Umbilical cord (tissue), 2 donors: ENCODE results near the gene FAM3A. TPM values are rescaled to one million over a fixed set of nuclear protein-coding genes. Genes with fewer than 3 reads are reported as not detected.
"Not testable (repeated sequence)": the region's sequence is repeated elsewhere in the genome, so short reads cannot be mapped to it uniquely, and the experiment has no call there.

Source experiments
- DNase-seq: peaks from one replicate; pipeline ENCODE4 v3.0.0-alpha.2; 2015; ENCODE audit warnings: low spot score
- total RNA-seq: library from RNA; depleted of rRNA; stranded (reverse); fragments of >200 nt; gene quantifications from one replicate; pipeline ENCODE4 v1.2.3, GENCODE V29; 2014; ENCODE audit warnings: low replicate concordance; ENCODE audit not compliant: insufficient read depth

Gene FAM3A
- total RNA-seq = 33.2 TPM

- DNase-seq = peak; percentile 94
Measured at GRCh38 chrX:154515966-154516655, at the start of gene FAM3A. Gene FAM3A, minus strand, starts transcription at chrX:154516232. Its CDS starts 460 bp downstream, at chrX:154515772.

- not testable (repeated sequence) for DNase-seq
Measured at GRCh38 chrX:154562295-154562694, 46.3 kb upstream of the FAM3A start.

GRCh38 chrX:154560326-154560725, 44.3 kb upstream of the FAM3A start:
- DNase-seq = not testable (repeated sequence)

- not testable (repeated sequence) for DNase-seq
Measured at GRCh38 chrX:154558896-154559295, 42.9 kb upstream of the FAM3A start.

- DNase-seq = not testable (repeated sequence)
Measured at GRCh38 chrX:154558060-154558690, 42.1 kb upstream of the FAM3A start.

- not testable (repeated sequence) for DNase-seq
Measured at GRCh38 chrX:154552112-154552806, 36.2 kb upstream of the FAM3A start.

- DNase-seq = no peak
Measured at GRCh38 chrX:154549766-154550165, 33.7 kb upstream of the FAM3A start.

- no peak for DNase-seq
Measured at GRCh38 chrX:154548028-154548316, 31.9 kb upstream of the FAM3A start.

- peak; percentile 94 for DNase-seq
Measured at GRCh38 chrX:154547245-154548027, 31.4 kb upstream of the FAM3A start, which contains the start of gene IKBKG. Gene IKBKG, plus strand, starts transcription at chrX:154547620. Its CDS starts 4,383 bp downstream, at chrX:154552003.

- peak; percentile 82 for DNase-seq
Measured at GRCh38 chrX:154546354-154547244, 30.6 kb upstream of the FAM3A start, which contains the start of gene G6PD. Gene G6PD, minus strand, starts transcription at chrX:154546846. Its CDS starts 691 bp downstream, at chrX:154546155.

- DNase-seq = no peak
Measured at GRCh38 chrX:154545673-154546274, 29.7 kb upstream of the FAM3A start.

- no peak for DNase-seq
Measured at GRCh38 chrX:154542723-154543424, 26.8 kb upstream of the FAM3A start.

GRCh38 chrX:154541896-154542722, 26.1 kb upstream of the FAM3A start:
- peak; percentile 66 for DNase-seq

- DNase-seq = no peak
Measured at GRCh38 chrX:154541589-154541895, 25.5 kb upstream of the FAM3A start.

GRCh38 chrX:154540897-154541535, 25.0 kb upstream of the FAM3A start:
- no peak for DNase-seq

- not testable (repeated sequence) for DNase-seq
Measured at GRCh38 chrX:154540365-154540764, 24.3 kb upstream of the FAM3A start.

- DNase-seq = no peak
Measured at GRCh38 chrX:154539077-154539476, 23.0 kb upstream of the FAM3A start.

- no peak for DNase-seq
Measured at GRCh38 chrX:154535892-154536291, 19.9 kb upstream of the FAM3A start.
